Measurements from ENCODE around the gene CALCOCO1. TPM values are rescaled to one million over a fixed set of nuclear protein-coding genes. Genes with fewer than 3 reads are reported as not detected.

The CALCOCO1 gene
- total and polyA plus RNA-seq, 8 donors, result 74.8 to 186 (median 134) TPM

DNA sequence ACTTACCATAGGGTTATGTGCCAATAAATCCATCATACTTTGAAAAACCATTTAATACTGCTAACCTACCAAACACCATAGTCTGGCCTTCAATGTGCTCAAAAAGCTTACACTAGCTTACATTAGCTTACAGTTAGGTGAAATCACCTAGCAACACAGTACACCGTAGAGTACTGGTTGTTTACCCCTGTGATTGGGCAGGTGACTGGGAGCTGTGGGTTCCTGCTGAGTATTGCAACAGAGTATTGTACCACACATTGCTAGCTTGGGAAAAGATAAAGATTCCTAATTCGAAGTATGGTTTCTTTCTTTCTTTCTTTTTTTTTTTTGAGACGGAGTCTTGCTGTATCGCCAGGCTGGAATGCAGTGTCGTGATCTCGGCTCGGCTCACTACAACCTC lies 56.9 kb downstream of the CALCOCO1 start:
- intact Hi-C loops (cut with DNase I), result no loop called here
- peaks cover under 1 to 86% of the 10 kb centered on the region in 2 donors for H3K36me3 ChIP-seq
- no peaks in the 10 kb centered on the region for H3K27me3 ChIP-seq
- TF ChIP-seq, protein P1, sequence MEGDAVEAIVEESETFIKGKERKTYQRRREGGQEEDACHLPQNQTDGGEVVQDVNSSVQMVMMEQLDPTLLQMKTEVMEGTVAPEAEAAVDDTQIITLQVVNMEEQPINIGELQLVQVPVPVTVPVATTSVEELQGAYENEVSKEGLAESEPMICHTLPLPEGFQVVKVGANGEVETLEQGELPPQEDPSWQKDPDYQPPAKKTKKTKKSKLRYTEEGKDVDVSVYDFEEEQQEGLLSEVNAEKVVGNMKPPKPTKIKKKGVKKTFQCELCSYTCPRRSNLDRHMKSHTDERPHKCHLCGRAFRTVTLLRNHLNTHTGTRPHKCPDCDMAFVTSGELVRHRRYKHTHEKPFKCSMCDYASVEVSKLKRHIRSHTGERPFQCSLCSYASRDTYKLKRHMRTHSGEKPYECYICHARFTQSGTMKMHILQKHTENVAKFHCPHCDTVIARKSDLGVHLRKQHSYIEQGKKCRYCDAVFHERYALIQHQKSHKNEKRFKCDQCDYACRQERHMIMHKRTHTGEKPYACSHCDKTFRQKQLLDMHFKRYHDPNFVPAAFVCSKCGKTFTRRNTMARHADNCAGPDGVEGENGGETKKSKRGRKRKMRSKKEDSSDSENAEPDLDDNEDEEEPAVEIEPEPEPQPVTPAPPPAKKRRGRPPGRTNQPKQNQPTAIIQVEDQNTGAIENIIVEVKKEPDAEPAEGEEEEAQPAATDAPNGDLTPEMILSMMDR (IDR thresholded peaks at IDR 0.05), result no peak
- H3K4me1 ChIP-seq, result peaks cover 9 to 23% of the 10 kb centered on the region in 2 donors
- no peak overlapping the region for H3K4me3 ChIP-seq
- no peaks in the 10 kb centered on the region for H3K9me3 ChIP-seq
- ATAC-seq, result no peak
- no peak overlapping the region for H3K27ac ChIP-seq
- no peak for DNase-seq

DNA sequence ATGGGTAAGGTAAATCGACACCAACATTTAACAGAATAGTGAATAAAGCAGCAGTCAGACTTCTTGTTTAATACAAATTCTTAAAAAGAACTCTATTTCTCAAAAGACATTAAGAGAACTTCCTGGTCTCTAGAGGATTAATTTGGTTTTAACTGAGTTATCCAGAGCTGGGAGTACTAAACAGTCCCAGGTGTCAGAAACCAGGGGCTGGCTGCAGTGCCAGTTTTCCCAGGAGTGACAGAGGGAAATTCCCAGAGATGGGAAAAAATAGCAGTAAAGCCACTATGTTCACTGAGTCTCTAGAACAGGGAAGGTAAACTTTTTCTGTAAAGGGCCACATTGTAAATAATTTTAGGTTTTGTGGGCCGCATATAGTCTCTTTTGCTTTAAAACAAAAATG lies 60.2 kb downstream of the CALCOCO1 start:
- TF ChIP-seq, protein P1 (IDR thresholded peaks at IDR 0.05), result no peak
- H3K36me3 ChIP-seq, result peaks cover 8 to 100% of the 10 kb centered on the region in 2 donors
- no peaks in the 10 kb centered on the region for H3K9me3 ChIP-seq
- ATAC-seq (no peak), DNase-seq (no peak)
- no peaks in the 10 kb centered on the region for H3K27me3 ChIP-seq
- H3K4me1 ChIP-seq, result no peaks in the 10 kb centered on the region
- intact Hi-C loops (cut with DNase I), result no loop called here
- H3K4me3 ChIP-seq, result no peak overlapping the region
- no peak overlapping the region for H3K27ac ChIP-seq

DNA sequence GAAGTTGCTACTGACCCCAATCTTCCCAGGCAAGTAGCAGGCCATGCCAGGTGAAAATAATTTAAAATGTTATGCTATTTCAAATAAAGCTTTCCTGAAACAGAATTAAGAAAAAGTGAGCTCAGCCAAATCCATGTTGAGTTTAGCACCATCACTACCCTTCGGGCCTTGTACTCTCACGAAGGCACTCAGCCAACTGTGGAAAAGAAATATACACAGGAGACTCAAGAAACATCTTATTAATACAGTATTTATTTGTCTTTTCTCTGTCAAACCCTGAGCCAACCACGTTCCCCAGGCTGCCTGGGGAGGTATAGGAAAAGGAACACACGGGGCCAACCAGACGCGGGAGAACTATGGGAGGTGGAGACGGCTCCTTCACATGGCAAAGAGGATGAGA lies 62.3 kb downstream of the CALCOCO1 start:
- intact Hi-C loops (cut with DNase I), result no loop called here
- TF ChIP-seq, protein P1 (IDR thresholded peaks at IDR 0.05), result no peak
- Histone ChIP-seq H3K4me1 (no peaks in the 10 kb centered on the region), H3K4me3 (no peak overlapping the region), H3K36me3 (peaks cover 8 to 91% of the 10 kb centered on the region in 2 donors), H3K9me3 (no peaks in the 10 kb centered on the region), H3K27ac (no peak overlapping the region), H3K27me3 (no peaks in the 10 kb centered on the region)
- DNase-seq, result peak in 1 of 4 donors; percentile 28
- no peak for ATAC-seq

DNA sequence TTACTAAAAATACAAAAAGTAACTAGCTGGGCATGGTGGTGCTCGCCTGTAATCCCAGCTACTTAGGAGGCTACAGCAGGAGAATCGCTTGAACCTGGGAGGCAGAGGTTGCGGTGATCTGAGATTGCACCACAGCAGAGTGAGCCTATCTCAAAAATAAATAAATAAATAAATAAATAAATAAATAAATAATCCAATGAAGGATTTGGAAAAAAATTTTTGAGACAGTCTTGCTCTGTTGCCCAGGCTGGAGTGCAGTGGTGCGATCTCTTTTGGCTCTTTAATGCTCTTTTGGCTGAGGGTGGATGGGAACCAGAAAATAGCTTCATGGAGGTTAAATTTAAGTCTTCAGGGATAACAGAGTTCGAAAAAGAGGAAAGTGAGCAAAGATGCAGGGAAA lies 63.1 kb downstream of the CALCOCO1 start:
- H3K4me1 ChIP-seq, result peaks cover 2 to 4% of the 10 kb centered on the region in 2 donors
- no peak for ATAC-seq
- DNase-seq, result no peak
- peaks cover 8 to 84% of the 10 kb centered on the region in 2 donors for H3K36me3 ChIP-seq
- intact Hi-C loops (cut with DNase I), result no loop called here
- TF ChIP-seq, protein P1 (IDR thresholded peaks at IDR 0.05), result no peak
- H3K9me3 ChIP-seq, result no peaks in the 10 kb centered on the region
- no peak overlapping the region for H3K4me3 ChIP-seq
- H3K27ac ChIP-seq, result no peak overlapping the region
- no peaks in the 10 kb centered on the region for H3K27me3 ChIP-seq

DNA sequence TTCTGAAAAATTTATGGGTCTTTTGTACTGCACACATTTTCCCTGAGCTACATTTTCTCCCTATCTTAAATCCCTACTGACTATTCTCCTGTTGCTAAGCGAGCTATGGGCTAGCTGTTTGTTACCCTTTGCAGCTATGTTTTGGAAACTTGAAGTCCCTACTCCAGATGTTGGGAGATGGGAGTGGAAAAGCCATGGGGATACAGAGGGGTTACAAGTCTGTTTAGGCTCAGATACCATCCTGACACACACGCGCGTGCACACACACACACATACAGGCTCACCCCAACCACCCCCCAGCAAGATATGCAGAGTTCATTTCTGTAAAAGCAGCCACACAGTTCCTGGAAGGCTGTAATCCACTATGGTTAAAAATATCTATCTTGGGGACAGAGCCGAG lies 67.2 kb downstream of the CALCOCO1 start:
- no peaks in the 10 kb centered on the region for H3K9me3 ChIP-seq
- H3K27ac ChIP-seq, result peak overlapping the region; percentile 60 to 82
- H3K4me1 ChIP-seq, result peaks cover 9 to 15% of the 10 kb centered on the region in 2 donors
- no peaks in the 10 kb centered on the region for H3K27me3 ChIP-seq
- H3K4me3 ChIP-seq, result no peak overlapping the region
- intact Hi-C loops (cut with DNase I), result no loop called here
- peaks cover 5 to 42% of the 10 kb centered on the region in 2 donors for H3K36me3 ChIP-seq
- ATAC-seq (peak; percentile 37), DNase-seq (no peak)
- TF ChIP-seq, protein P1 (IDR thresholded peaks at IDR 0.05), result no peak

Measured in left lung (tissue), 10 donors.